Heart right ventricle (tissue), 16 donors: ENCODE data around the gene WDR43. TPM values are rescaled to one million over a fixed set of nuclear protein-coding genes. Genes with fewer than 3 reads are reported as not detected.

ENCODE experiments used
- ATAC-seq, 8 donors: fragments of 200-7000 bp; cut with Tn5 transposase; one replicate each; pipeline ENCODE4 v1.9.1; 2020; ENCODE audit warnings: mild to moderate bottlenecking in 8 of 8, moderate library complexity in 8 of 8, moderate number of reproducible peaks in 1 of 8
- DNase-seq, 2 donors: peaks; one replicate each; pipeline ENCODE4 v3.0.0-alpha.2; 2020
- H3K27ac ChIP-seq, 10 donors: fragments of 200-600 bp; sonication (generic) in 2 of 10; one replicate each; pipeline versions ENCODE4 v1.5.0 to v1.8.0; 2020 to 2022; ENCODE audit warnings: mild to moderate bottlenecking in 3 of 10
- H3K27me3 ChIP-seq, 7 donors: fragments of 200-600 bp; one replicate each; pipeline ENCODE4 v1.8.0; 2021 to 2022; ENCODE audit warnings: mild to moderate bottlenecking in 2 of 7
- H3K36me3 ChIP-seq, 9 donors: fragments of 200-600 bp; sonication (generic) in 1 of 9; one replicate each; pipeline versions ENCODE4 v1.5.0 to v1.8.0; 2020 to 2022; ENCODE audit warnings: mild to moderate bottlenecking in 2 of 9
- H3K4me1 ChIP-seq, 9 donors: fragments of 200-600 bp; sonication (generic) in 1 of 9; one replicate each; pipeline versions ENCODE4 v1.5.0 to v1.8.0; 2020 to 2022; ENCODE audit warnings: mild to moderate bottlenecking in 4 of 9
- H3K4me3 ChIP-seq, 10 donors: fragments of 200-600 bp; sonication (generic) in 2 of 10; one replicate each; pipeline versions ENCODE4 v1.5.0 to v1.8.0; 2020 to 2022; ENCODE audit warnings: mild to moderate bottlenecking in 7 of 10, moderate library complexity in 2 of 10
- H3K9me3 ChIP-seq, 11 donors: fragments of 200-600 bp in 10 of 11; sonication (generic) in 2 of 11; one replicate each; pipeline versions ENCODE4 v1.5.0 to v1.8.0; 2013 to 2022; ENCODE audit warnings: mild to moderate bottlenecking in 2 of 11, control low read depth in 1 of 11, moderate library complexity in 1 of 11
- WGBS, 2 donors: extraction: QIAGEN DNeasy Blood & Tissue Kit; methylation state at CpG; one replicate each; pipeline ENCODE4 v1.1.7; 2013; ENCODE audit warnings: inconsistent platforms in 1 of 2; 5-methylcytosine and 5-hydroxymethylcytosine counted together
- intact Hi-C, 10 donors: fragments of 100-400 bp; cut with DNase I; formaldehyde crosslinking; loops; one replicate each; pipeline versions ENCODE4 v1.11.1 to v1.14.2; 2022
- long read RNA-seq, 3 donors: library from polyadenylated mRNA; unstranded; transcript quantifications; one replicate each; pipeline ENCODE4 v2.0.0, GENCODE V29; 2020 to 2021
- polyA plus RNA-seq, 2 donors: library from polyadenylated mRNA; stranded (reverse); fragments of 200-250 nt; gene quantifications; one replicate each; pipeline ENCODE4 v1.2.3, GENCODE V29; 2013
- total RNA-seq, 10 donors: library from RNA; stranded (reverse); fragmentation: NEBNext Ultra II Directional in 3 of 10; extraction: Animal tissue kit (Norgen Biotek cat#: 25700) in 3 of 10; gene quantifications; one replicate each; pipeline versions ENCODE4 v1.2.1 to v1.2.4, GENCODE V29; 2021 to 2023
- TF ChIP-seq, protein P1 (sequence below), 9 donors: fragments of 200-600 bp; sonication (generic) in 2 of 9; IDR thresholded peaks; one replicate each; pipeline versions ENCODE4 v1.5.0 to v1.8.0; 2021 to 2022; ENCODE audit warnings: antibody characterized with exemption in 9 of 9, mild to moderate bottlenecking in 5 of 9, moderate library complexity in 1 of 9
- donor health status: Arrhythmogenic right ventricular cardiomyopathy.
- donor health status: ischemic (EF 13 %, LVEDD 7.1; RV severe dilation, severe dysfunction).
- donor health status: healthy with polysubstance abuse.
- donor health status: DM: no; HTN: yes; CAD: no.
- donor health status: DM: no; HTN: no; CAD: no.
- donor health status: ischemic (EF 25% LVEDD 6.9; RV normal size, moderate dysfunction).
- donor health status: ischemic (EF 25% LVEDD 5.7; RV mildly dilated, moderate dysfunction).
- donor health status: healthy.
- donor health status: DM: yes; HTN: yes; CAD: no.
- donor health status: Ischemic cardiomyopathy.
- donor health status: ischemic (EF 35%, LVEDD 5.7; RV mildly dilated, moderate dysfunction).
- donor health status: nonischemic (EF 11% LVEDD 7.7; RV severe dilation, severe dysfunction).
- donor health status: DM: yes; HTN: yes; CAD: no.
- donor health status: PGD.
- donor health status: ischemic (EF 29% LVEDD 5.4; RV normal size, mild dysfunction).
- donor health status: nonischemic (EF 23%, LVEDD 6.1; RV moderate dilation, normal function).

WDR43 gene, protein sequence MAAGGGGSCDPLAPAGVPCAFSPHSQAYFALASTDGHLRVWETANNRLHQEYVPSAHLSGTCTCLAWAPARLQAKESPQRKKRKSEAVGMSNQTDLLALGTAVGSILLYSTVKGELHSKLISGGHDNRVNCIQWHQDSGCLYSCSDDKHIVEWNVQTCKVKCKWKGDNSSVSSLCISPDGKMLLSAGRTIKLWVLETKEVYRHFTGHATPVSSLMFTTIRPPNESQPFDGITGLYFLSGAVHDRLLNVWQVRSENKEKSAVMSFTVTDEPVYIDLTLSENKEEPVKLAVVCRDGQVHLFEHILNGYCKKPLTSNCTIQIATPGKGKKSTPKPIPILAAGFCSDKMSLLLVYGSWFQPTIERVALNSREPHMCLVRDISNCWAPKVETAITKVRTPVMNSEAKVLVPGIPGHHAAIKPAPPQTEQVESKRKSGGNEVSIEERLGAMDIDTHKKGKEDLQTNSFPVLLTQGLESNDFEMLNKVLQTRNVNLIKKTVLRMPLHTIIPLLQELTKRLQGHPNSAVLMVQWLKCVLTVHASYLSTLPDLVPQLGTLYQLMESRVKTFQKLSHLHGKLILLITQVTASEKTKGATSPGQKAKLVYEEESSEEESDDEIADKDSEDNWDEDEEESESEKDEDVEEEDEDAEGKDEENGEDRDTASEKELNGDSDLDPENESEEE
- 10 to 100 TPM; 16.3 to 42.1 (median 25.9) TPM for total RNA-seq
- 10 to 100 TPM in 1 of 2 donors, 1 to 10 TPM in 1; 5.9 to 11.2 TPM for polyA plus RNA-seq
- long read RNA-seq, donor 1, transcript WDR43-202 (18 exons, 3,533 nt) = major isoform, 12 of 14 reads
- long read RNA-seq, donor 1, partial matches to known transcripts = 2 of 14 reads
- long read RNA-seq, donor 1, other reads (novel, unspliced or antisense) = 0 of 14 reads
- long read RNA-seq, donor 2, transcript WDR43-202 (18 exons, 3,533 nt) = major isoform, 22 of 29 reads
- long read RNA-seq, donor 2, partial matches to known transcripts = 3 of 29 reads
- long read RNA-seq, donor 2, other reads (novel, unspliced or antisense) = 4 of 29 reads
- long read RNA-seq, donor 3, transcript WDR43-202 (18 exons, 3,533 nt) = major isoform, 49 of 64 reads
- long read RNA-seq, donor 3, partial matches to known transcripts = 11 of 64 reads
- long read RNA-seq, donor 3, other reads (novel, unspliced or antisense) = 4 of 64 reads

DNA sequence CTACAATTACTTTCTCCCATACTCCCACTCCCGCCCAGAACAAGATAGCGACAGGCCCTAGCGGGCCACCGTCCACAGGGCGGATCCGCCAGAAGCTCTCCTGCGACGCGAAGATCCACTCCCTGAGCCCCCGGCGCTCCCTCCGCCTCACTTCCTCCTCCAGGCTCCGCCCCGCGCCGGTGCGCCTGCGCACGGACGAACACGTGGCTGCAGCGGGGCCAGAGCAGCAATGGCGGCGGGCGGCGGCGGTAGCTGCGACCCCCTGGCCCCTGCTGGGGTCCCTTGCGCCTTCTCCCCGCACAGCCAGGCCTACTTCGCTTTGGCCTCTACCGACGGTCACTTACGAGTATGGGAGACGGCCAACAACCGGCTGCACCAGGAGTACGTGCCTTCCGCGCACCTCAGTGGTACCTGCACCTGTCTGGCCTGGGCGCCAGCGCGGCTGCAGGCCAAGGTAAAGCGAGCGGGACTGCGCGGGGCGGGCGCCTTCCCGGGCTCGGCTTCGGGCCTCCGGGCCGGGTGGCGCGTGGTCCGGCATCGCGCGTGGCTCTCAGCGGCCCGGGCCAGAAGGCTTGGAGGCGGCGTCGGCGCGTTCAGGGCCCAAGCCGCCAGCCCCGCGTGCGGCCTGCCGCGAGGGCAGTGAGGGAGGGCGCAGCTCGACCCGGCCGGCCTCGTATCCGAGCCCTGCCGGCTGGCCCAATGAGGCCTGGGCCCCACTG lies at the start of gene WDR43:
Gene WDR43 (plus strand): TSS at position 198 of the 719 bp plus-strand sequence. CDS start 32 bp downstream, at position 230.
- no peaks in the 10 kb centered on the region for H3K36me3 ChIP-seq
- ATAC-seq = peak; percentile 99 to 100 (median 100)

DNA sequence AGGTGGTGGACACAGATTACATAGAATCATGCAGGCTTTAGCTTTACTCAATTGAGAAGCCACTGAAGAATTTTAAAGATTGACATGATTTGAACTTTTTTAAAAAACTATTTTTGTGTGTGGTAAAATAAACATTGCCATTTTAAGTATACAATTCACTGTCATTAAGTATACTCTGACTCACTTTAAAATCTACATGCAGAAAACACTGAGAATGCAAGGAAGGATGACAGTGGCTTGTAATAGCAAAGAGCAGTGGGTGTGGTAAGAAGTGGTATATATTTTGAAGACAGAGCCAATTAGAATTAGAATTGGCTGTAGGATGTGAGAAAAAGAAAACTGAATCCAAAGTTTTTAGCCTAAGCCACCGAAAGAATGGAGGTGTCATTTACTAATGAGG lies 39.3 kb upstream of the WDR43 start:
- H3K4me3 ChIP-seq = no peak overlapping the region
- peaks cover 0 to 77% (median 3%) of the 10 kb centered on the region in 9 donors for H3K36me3 ChIP-seq
- no peaks in the 10 kb centered on the region for H3K4me1 ChIP-seq
- ATAC-seq (no peak), DNase-seq (no peak)
- TF ChIP-seq, protein P1, sequence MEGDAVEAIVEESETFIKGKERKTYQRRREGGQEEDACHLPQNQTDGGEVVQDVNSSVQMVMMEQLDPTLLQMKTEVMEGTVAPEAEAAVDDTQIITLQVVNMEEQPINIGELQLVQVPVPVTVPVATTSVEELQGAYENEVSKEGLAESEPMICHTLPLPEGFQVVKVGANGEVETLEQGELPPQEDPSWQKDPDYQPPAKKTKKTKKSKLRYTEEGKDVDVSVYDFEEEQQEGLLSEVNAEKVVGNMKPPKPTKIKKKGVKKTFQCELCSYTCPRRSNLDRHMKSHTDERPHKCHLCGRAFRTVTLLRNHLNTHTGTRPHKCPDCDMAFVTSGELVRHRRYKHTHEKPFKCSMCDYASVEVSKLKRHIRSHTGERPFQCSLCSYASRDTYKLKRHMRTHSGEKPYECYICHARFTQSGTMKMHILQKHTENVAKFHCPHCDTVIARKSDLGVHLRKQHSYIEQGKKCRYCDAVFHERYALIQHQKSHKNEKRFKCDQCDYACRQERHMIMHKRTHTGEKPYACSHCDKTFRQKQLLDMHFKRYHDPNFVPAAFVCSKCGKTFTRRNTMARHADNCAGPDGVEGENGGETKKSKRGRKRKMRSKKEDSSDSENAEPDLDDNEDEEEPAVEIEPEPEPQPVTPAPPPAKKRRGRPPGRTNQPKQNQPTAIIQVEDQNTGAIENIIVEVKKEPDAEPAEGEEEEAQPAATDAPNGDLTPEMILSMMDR (IDR thresholded peaks at IDR 0.05) = no peak
- no peak overlapping the region for H3K27ac ChIP-seq
- intact Hi-C loops = no loop called here
- no peaks in the 10 kb centered on the region for H3K9me3 ChIP-seq
- no peaks in the 10 kb centered on the region for H3K27me3 ChIP-seq
- WGBS, 2 donors = 92 to 100% methylated on average over 1 of the region's 1 CpG

More for the DNA sequence above, at the start of gene WDR43:
- H3K27me3 ChIP-seq = no peaks in the 10 kb centered on the region
- H3K4me1 ChIP-seq = peaks cover 0 to 38% (median 31%) of the 10 kb centered on the region in 9 donors
- 0 to 1% methylated on average over 77 to 79 of the region's 79 CpGs for WGBS, 2 donors
- no peaks in the 10 kb centered on the region for H3K9me3 ChIP-seq
- H3K4me3 ChIP-seq = peak within 1 kb of the TSS; percentile 81 to 99 (median 95)
- peak; percentile 97 to 98 for DNase-seq
- intact Hi-C loops = loop anchor here in 2 of 10 donors (1.0 to 2.0 kb wide), 2 partner anchors 24 kb away; partner anchors contain the start of gene TRMT61B (in 2 of the 2)
- H3K27ac ChIP-seq = peak within 1 kb of the TSS; percentile 66 to 87 (median 82)
- TF ChIP-seq, protein P1 (IDR thresholded peaks at IDR 0.05) = no peak

DNA sequence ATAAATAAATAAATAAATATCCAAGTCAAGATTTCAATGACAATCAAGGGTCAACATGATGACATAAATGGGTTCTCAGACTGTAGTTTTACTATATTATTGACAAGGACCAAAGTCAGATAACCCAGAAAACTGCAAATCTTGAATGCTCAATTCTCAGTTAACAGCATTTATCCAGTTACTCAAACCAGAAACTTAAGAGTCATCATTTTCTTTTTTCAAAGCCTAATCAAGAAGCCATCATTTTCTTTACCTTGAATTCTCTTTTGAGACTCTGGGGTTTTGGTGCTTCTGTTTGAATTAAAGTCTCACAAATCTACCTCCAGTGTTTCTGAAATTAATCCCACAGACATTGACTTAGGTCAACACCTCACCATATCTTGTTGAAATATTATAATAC lies 38.5 kb upstream of the WDR43 start:
- no peaks in the 10 kb centered on the region for H3K27me3 ChIP-seq
- intact Hi-C loops = no loop called here

More for the DNA sequence above, 38.5 kb upstream of the WDR43 start:
- peaks cover 0 to 77% (median under 1%) of the 10 kb centered on the region in 9 donors for H3K36me3 ChIP-seq
- ATAC-seq (no peak), DNase-seq (no peak)
- H3K9me3 ChIP-seq = no peaks in the 10 kb centered on the region
- TF ChIP-seq, protein P1 (IDR thresholded peaks at IDR 0.05) = no peak
- H3K4me1 ChIP-seq = no peaks in the 10 kb centered on the region
- no peak overlapping the region for H3K4me3 ChIP-seq
- no peak overlapping the region for H3K27ac ChIP-seq
